Neuronal stem cell (in vitro differentiated cells): ENCODE results near the gene KRTAP5-7. TPM values are rescaled to one million over a fixed set of nuclear protein-coding genes. Genes with fewer than 3 reads are reported as not detected.
"Not testable (repeated sequence)": the region's sequence is repeated elsewhere in the genome, so short reads cannot be mapped to it uniquely, and the experiment has no call there.

Source experiments
- DNase-seq: peaks from one replicate; pipeline ENCODE4 v3.0.0-alpha.2; 2013; ENCODE audit warnings: low spot score
- H2AFZ ChIP-seq: one replicate; pipeline ENCODE4 v1.6.1; 2013; ENCODE audit warnings: mild to moderate bottlenecking, low read length, inconsistent platforms
- H2AK5ac ChIP-seq: 2 replicates; pipeline ENCODE4 v1.6.1; 2013; ENCODE audit warnings: low read depth, mild to moderate bottlenecking, inconsistent platforms, low read length, moderate library complexity, mixed read lengths
- H2BK120ac ChIP-seq: 2 replicates; pipeline ENCODE4 v1.6.1; 2013; ENCODE audit warnings: low read depth, mild to moderate bottlenecking, inconsistent platforms, low read length, moderate library complexity, mixed read lengths
- H2BK12ac ChIP-seq: one replicate; pipeline ENCODE4 v1.6.1; 2013; ENCODE audit warnings: low read length, inconsistent platforms
- H2BK15ac ChIP-seq: 2 replicates; pipeline ENCODE4 v1.6.1; 2013; ENCODE audit warnings: mild to moderate bottlenecking, low read length, inconsistent platforms, mixed read lengths
- H2BK5ac ChIP-seq: one replicate; pipeline ENCODE4 v1.6.1; 2013; ENCODE audit warnings: inconsistent platforms, mild to moderate bottlenecking, low read length, moderate library complexity
- H3K14ac ChIP-seq: one replicate; pipeline ENCODE4 v1.6.1; 2013; ENCODE audit warnings: low read length, inconsistent platforms
- H3K18ac ChIP-seq: 2 replicates; pipeline ENCODE4 v1.6.1; 2013; ENCODE audit warnings: low read length, inconsistent platforms
- H3K23ac ChIP-seq: 2 replicates; pipeline ENCODE4 v1.6.1; 2013; ENCODE audit warnings: low read depth, mild to moderate bottlenecking, mixed read lengths, low read length, inconsistent platforms; ENCODE audit not compliant: poor library complexity
- H3K27ac ChIP-seq: replicated peaks from 3 replicates; pipeline ENCODE4 v1.5.1; 2013; ENCODE audit warnings: low read length, inconsistent platforms
- H3K27me3 ChIP-seq, 3 experiments: 2 replicates each; pipeline ENCODE4 v1.6.1; 2013; ENCODE audit warnings: low read length in 3 of 3, mild to moderate bottlenecking in 2 of 3, inconsistent platforms in 1 of 3, low read depth in 1 of 3, mixed read lengths in 1 of 3, moderate library complexity in 1 of 3; ENCODE audit not compliant: control insufficient read depth in 3 of 3, insufficient read depth in 3 of 3
- H3K36me3 ChIP-seq, 2 donors: replicated peaks in 1 of 2; 2 replicates each; pipeline ENCODE4 v1.6.1; 2013; ENCODE audit warnings: low read length in 2 of 2; ENCODE audit not compliant: control insufficient read depth in 2 of 2, insufficient read depth in 2 of 2
- H3K4ac ChIP-seq: 2 replicates; pipeline ENCODE4 v1.6.1; 2013; ENCODE audit warnings: inconsistent platforms, mild to moderate bottlenecking, low read length, moderate library complexity
- H3K4me1 ChIP-seq, 2 donors: 1 replicate in 1 of 2; 2 replicates in 1 of 2; pipeline ENCODE4 v1.6.1; 2013; ENCODE audit warnings: low read length in 2 of 2, low read depth in 1 of 2; ENCODE audit not compliant: control insufficient read depth in 2 of 2, insufficient read depth in 1 of 2
- H3K4me2 ChIP-seq: one replicate; pipeline ENCODE4 v1.6.1; 2013; ENCODE audit warnings: mild to moderate bottlenecking, low read length, inconsistent platforms; ENCODE audit not compliant: insufficient read depth, poor library complexity, severe bottlenecking
- H3K4me3 ChIP-seq, 2 donors: 2 replicates each; pipeline ENCODE4 v1.5.1; 2013; ENCODE audit warnings: low read length in 2 of 2, mild to moderate bottlenecking in 2 of 2, inconsistent platforms in 1 of 2, moderate library complexity in 1 of 2
- H3K79me1 ChIP-seq: one replicate; pipeline ENCODE4 v1.6.1; 2013; ENCODE audit warnings: low read depth, mild to moderate bottlenecking, inconsistent platforms, low read length, moderate library complexity
- H3K9ac ChIP-seq: one replicate; pipeline ENCODE4 v1.6.1; 2013; ENCODE audit warnings: mild to moderate bottlenecking, low read depth, low read length, inconsistent platforms; ENCODE audit not compliant: poor library complexity
- H3K9me3 ChIP-seq, 2 donors: replicated peaks in 1 of 2; 2 replicates each; pipeline versions ENCODE3 to v1.6.1; 2013; ENCODE audit warnings: low read length in 2 of 2, mild to moderate bottlenecking in 2 of 2, inconsistent platforms in 1 of 2, low read depth in 1 of 2, mixed read lengths in 1 of 2, moderate library complexity in 1 of 2; ENCODE audit not compliant: control insufficient read depth in 2 of 2, insufficient read depth in 1 of 2
- H4K8ac ChIP-seq: one replicate; pipeline ENCODE4 v1.6.1; 2013; ENCODE audit warnings: low read depth, mild to moderate bottlenecking, inconsistent platforms, low read length, moderate library complexity
- H4K91ac ChIP-seq: one replicate; pipeline ENCODE4 v1.6.1; 2013; ENCODE audit warnings: low read length, low read depth, mild to moderate bottlenecking, inconsistent platforms; ENCODE audit not compliant: poor library complexity
- WGBS, 2 donors: extraction: QIAGEN DNeasy Blood & Tissue Kit; methylation state at CpG; one replicate each; pipeline ENCODE4 v1.1.7; 2013; ENCODE audit warnings: missing lambda C conversion rate in 2 of 2, mixed read lengths in 1 of 2; ENCODE audit not compliant: insufficient read length in 2 of 2, insufficient replicate concordance in 1 of 2; ENCODE audit errors: extremely low coverage in 2 of 2; 5-methylcytosine and 5-hydroxymethylcytosine counted together
- small RNA-seq: library from polyadenylated mRNA; stranded (forward); fragments of <200 nt; extraction: miRNeasy Mini kit (QIAGEN cat#:217004); gene quantifications from one replicate; pipeline ENCODE3, GENCODE V24; 2013; ENCODE audit not compliant: insufficient read depth

KRTAP5-7 gene

DNA sequence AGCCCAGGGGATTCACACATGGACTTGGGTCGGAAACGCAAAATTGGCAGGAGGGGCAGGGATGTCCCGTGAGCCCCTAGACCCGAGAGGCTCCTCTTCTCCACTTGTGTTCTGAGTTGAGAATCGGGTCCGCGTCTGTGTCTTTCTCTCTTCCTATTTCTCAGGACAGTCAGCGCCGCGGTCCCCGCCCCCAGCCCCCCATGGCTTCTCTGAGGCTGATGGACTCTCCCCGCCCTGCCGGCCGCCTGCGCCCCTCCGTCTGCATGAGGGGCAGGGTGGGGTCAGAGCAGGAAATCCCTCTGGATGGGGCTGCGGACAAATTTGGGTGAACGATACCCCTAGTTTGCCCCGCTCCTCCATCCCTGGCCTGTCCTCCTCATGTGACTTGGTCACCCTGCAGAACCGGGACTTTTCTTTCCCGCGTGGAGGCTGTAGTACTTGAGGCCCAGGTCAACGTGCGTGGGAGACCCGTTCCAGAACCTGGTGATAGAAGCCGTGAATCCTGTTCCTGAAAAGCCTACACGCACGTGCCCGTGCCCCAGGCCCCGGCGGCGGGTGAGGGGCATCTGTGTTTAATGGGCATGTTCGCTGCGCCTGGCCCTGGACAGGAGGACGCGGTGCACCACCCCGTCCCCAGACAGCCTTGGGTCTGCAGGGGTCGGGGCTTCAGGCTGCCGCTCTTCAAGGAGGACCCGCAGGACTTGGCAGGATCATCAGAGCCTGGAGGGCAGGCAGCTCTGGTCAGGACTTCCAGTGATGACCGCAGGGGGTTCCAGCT lies 49.8 kb downstream of the KRTAP5-7 start:
- not testable (repeated sequence) for H3K23ac ChIP-seq, H2BK15ac ChIP-seq, H3K27me3 ChIP-seq, H3K4ac ChIP-seq, H3K36me3 ChIP-seq, H3K4me2 ChIP-seq, DNase-seq, H3K4me1 ChIP-seq, H3K14ac ChIP-seq, H2BK5ac ChIP-seq, H3K79me1 ChIP-seq, H4K8ac ChIP-seq, H3K9ac ChIP-seq, H2AFZ ChIP-seq, H2BK12ac ChIP-seq, H3K9me3 ChIP-seq, H3K27ac ChIP-seq, H4K91ac ChIP-seq, H3K4me3 ChIP-seq, H2AK5ac ChIP-seq, H3K18ac ChIP-seq, H2BK120ac ChIP-seq
- WGBS, 2 donors = no CpG with 5 or more reads among the region's 41 CpGs

DNA sequence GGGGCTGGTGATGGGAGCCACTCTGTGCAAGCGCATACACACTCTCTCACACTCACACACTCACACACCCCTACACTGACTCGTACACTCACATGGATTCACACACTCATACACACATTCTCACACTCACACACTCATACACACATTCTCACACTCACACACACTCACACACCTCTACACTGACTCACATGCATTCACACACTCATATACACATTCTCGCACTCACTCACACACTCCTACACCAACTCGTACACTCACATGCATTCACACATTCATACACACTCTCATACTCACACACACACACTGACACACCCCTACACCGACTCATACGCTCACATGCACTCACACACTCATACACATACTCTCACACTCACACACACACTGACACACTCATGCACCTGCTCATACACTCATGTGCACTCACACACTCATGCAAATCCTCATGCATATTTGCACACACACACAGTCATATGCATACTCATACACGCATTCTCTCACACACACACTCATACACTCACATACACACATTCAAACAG lies 50.5 kb downstream of the KRTAP5-7 start:
- no peak overlapping the region for H3K4ac ChIP-seq
- no peak overlapping the region for H4K91ac ChIP-seq
- no peak overlapping the region for H2BK12ac ChIP-seq
- H3K14ac ChIP-seq = no peak overlapping the region
- H3K79me1 ChIP-seq = no peaks in the 10 kb centered on the region
- peak overlapping the region; percentile 56 for H3K9ac ChIP-seq
- H3K4me3 ChIP-seq = peak overlapping the region in 1 of 2 donors; percentile 46
- H3K27me3 ChIP-seq = peaks cover 0 to 3% (median 0%) of the 10 kb centered on the region in 3 experiments
- no peak overlapping the region for H2AK5ac ChIP-seq
- 100% methylated on average over 3 to 6 of the region's 7 CpGs for WGBS, 2 donors
- H3K9me3 ChIP-seq = peaks cover 0 to 4% of the 10 kb centered on the region in 2 donors
- H3K4me1 ChIP-seq = peaks cover 0 to 10% of the 10 kb centered on the region in 2 donors
- H3K18ac ChIP-seq = no peak overlapping the region
- no peak overlapping the region for H3K23ac ChIP-seq
- H3K27ac ChIP-seq = no peak overlapping the region
- H3K36me3 ChIP-seq = no peaks in the 10 kb centered on the region
- peak overlapping the region; percentile 98 for H4K8ac ChIP-seq
- no peak overlapping the region for H2BK15ac ChIP-seq
- H2AFZ ChIP-seq = no peak overlapping the region
- no peak overlapping the region for H2BK5ac ChIP-seq
- no peak for DNase-seq
- no peak overlapping the region for H2BK120ac ChIP-seq
- no peak overlapping the region for H3K4me2 ChIP-seq

Small RNA genes lying within 50 kb of the gene (small RNA-seq; reads per million reads assigned to genes)
- gene AP000867.1 = not detected
